Dendritic cell treated with granulocyte-macrophage colony-stimulating factor and Interleukin-4, amounts not matched to agents 40 ng/mL and 50 ng/mL, for 4 days (primary cell): Measurements from ENCODE around the gene SYT1.
"Not testable (repeated sequence)": the region's sequence is repeated elsewhere in the genome, so short reads cannot be mapped to it uniquely, and the experiment has no call there.

ENCODE experiments used
- H3K27ac Mint-ChIP-seq: one replicate; pipeline ENCODE4 v1.8.0; 2022; ENCODE audit warnings: mild to moderate bottlenecking, mixed read lengths
- H3K27me3 Mint-ChIP-seq: one replicate; pipeline ENCODE4 v1.8.0; 2022; ENCODE audit warnings: mild to moderate bottlenecking, mixed read lengths
- H3K36me3 Mint-ChIP-seq: one replicate; pipeline ENCODE4 v1.8.0; 2022; ENCODE audit warnings: low read depth, mixed read lengths
- H3K4me1 Mint-ChIP-seq: one replicate; pipeline ENCODE4 v1.8.0; 2022; ENCODE audit warnings: low read depth, mixed read lengths
- H3K4me3 Mint-ChIP-seq: one replicate; pipeline ENCODE4 v1.8.0; 2022; ENCODE audit warnings: mild to moderate bottlenecking, moderate library complexity, mixed read lengths
- H3K9me3 Mint-ChIP-seq: one replicate; pipeline ENCODE4 v1.8.0; 2022; ENCODE audit warnings: mixed read lengths
- intact Hi-C: fragments of 100-400 bp; cut with micrococcal nuclease; formaldehyde crosslinking; loops from one replicate; pipeline ENCODE4 v1.15.0; 2022

SYT1 gene

DNA sequence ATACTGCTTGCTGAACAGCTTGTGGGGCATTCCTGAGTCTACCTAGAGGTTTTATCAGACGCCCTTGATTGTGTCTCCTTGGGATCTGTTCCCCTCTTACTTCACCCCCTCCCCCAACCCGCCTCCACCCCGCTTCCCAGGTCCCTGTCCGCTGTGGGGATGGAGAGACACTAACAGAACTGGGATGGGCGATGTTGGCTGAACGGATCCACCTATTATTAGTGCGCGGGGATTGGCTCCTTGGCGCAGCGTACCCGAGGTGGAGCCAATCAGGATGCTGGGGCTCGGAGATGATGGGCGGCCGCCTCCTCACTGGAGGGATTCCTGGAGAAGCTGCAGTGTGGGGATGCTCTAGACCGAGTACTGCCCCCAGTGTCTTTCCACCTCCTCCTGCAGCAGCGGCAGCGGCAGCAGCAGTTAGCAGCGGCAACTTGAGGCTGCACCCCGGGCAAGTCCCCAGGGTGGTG lies at the start of gene SYT1:
SYT1 (plus strand) TSS at position 372 of the 467 bp plus-strand sequence.
- H3K9me3 Mint-ChIP-seq, result no peaks in the 10 kb centered on the region
- H3K4me1 Mint-ChIP-seq, result peaks cover 13% of the 10 kb centered on the region
- peak within 1 kb of the TSS; percentile 46 for H3K4me3 Mint-ChIP-seq
- no peaks in the 10 kb centered on the region for H3K36me3 Mint-ChIP-seq
- no peak within 1 kb of the TSS for H3K27ac Mint-ChIP-seq
- H3K27me3 Mint-ChIP-seq, result peaks cover 41% of the 10 kb centered on the region
- intact Hi-C loops, result no loop called here

DNA sequence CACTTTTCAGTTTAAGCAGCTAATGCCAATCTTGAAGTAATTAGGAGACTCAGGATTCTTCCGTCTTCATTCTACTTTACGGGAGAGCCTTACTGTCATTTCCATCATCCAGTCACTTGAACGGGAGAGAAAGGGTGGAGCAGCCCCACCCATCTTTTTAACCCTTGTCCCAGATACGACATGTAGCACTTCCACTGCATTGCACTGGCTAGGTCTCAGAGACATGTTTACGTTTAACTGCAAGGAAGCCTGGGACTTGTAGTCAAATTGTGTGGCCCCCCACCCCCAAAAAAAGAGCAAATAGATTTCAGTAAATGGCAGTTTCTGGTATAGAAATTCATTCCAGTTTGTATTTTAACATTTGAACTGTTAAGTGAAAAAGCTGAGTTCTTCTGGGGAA lies 46.1 kb upstream of the SYT1 start:
- no peaks in the 10 kb centered on the region for H3K9me3 Mint-ChIP-seq
- no peaks in the 10 kb centered on the region for H3K4me1 Mint-ChIP-seq
- H3K27me3 Mint-ChIP-seq, result no peaks in the 10 kb centered on the region
- intact Hi-C loops, result no loop called here
- no peaks in the 10 kb centered on the region for H3K36me3 Mint-ChIP-seq
- H3K4me3 Mint-ChIP-seq, result no peak overlapping the region
- no peak overlapping the region for H3K27ac Mint-ChIP-seq

DNA sequence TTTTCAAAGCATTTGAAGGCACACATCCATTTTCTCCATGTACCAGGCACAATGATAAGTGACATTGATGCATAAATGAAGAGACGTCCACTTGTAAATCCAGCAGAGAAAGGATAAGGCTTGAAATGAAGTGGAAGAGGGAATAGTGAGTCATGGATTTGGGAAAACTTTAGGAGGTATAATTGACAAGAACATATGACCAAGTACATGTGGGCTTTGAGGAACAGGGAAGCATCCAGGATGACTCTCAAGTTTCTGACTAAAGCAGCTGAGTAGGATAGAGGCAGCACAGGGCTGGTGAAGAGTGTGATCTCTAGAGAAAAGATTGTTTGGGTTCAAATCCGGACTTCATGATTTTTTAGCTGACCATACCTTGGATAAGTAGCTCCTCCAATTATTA lies 43.6 kb upstream of the SYT1 start:
- H3K4me3 Mint-ChIP-seq, result no peak overlapping the region
- H3K27ac Mint-ChIP-seq, result no peak overlapping the region
- no peaks in the 10 kb centered on the region for H3K9me3 Mint-ChIP-seq
- no peaks in the 10 kb centered on the region for H3K36me3 Mint-ChIP-seq
- no peaks in the 10 kb centered on the region for H3K4me1 Mint-ChIP-seq
- H3K27me3 Mint-ChIP-seq, result no peaks in the 10 kb centered on the region
- intact Hi-C loops, result no loop called here

DNA sequence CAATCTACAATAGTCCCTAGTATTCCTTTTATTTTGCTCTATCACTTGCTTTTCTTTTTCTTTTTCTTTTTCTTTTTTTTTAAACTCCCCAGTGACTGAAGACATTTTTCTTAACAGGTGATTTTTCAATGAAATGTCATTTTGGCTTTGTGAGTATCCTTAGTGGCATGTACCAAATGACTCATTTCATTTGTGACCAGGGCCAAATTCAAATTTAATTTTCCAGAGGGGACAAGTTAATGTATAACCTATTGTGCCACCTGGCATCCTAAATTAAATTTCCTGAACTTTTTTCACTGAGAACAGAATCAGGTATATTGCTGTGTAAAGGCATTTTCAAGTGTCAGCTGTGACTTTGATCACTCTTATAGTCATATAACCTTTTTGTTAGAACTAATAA lies 39.7 kb upstream of the SYT1 start:
- H3K27ac Mint-ChIP-seq, result no peak overlapping the region
- H3K4me1 Mint-ChIP-seq, result no peaks in the 10 kb centered on the region
- H3K36me3 Mint-ChIP-seq, result no peaks in the 10 kb centered on the region
- H3K4me3 Mint-ChIP-seq, result no peak overlapping the region
- intact Hi-C loops, result no loop called here
- H3K27me3 Mint-ChIP-seq, result no peaks in the 10 kb centered on the region
- no peaks in the 10 kb centered on the region for H3K9me3 Mint-ChIP-seq

DNA sequence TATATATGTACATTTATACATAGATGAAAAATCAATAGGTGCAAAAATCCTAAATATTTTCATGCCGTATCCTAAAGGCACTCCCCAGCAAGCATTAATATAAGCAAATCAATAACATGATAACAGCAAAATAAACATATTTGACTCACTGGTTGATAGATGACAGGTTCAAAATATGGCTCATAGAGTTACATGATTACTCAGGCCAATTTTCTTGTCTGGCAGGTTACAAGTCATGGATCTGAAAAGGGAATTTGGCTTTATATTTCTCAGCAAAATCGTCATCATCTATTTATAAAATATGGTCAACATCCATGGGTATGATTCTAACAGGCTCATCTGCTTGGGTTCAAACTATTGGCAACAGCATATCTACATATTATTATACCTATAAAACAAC lies 34.9 kb upstream of the SYT1 start:
- H3K9me3 Mint-ChIP-seq, result no peaks in the 10 kb centered on the region
- intact Hi-C loops, result no loop called here
- no peaks in the 10 kb centered on the region for H3K36me3 Mint-ChIP-seq
- no peak overlapping the region for H3K4me3 Mint-ChIP-seq
- no peak overlapping the region for H3K27ac Mint-ChIP-seq
- H3K4me1 Mint-ChIP-seq, result no peaks in the 10 kb centered on the region
- no peaks in the 10 kb centered on the region for H3K27me3 Mint-ChIP-seq

DNA sequence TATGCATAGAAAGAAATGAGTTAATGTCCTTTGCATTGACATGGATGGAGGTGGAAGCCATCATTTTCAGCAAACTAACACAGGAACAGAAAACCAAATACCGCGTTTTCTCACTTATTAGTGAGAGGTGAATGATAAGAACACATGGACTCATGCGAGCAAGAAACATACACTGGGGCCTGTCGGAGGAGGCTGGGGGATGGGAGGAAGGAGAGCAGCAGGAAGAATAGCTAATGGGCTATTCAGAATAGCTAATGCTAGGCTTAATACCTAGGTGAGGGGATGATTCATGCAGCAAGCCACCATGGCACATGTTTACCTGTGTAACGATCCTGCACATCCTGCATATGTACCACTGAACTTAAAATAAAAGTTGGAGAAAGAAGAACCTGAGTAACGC lies 29.1 kb upstream of the SYT1 start:
- intact Hi-C loops, result no loop called here
- Mint-ChIP-seq H3K27ac (no peak overlapping the region), H3K36me3 (no peaks in the 10 kb centered on the region)

DNA sequence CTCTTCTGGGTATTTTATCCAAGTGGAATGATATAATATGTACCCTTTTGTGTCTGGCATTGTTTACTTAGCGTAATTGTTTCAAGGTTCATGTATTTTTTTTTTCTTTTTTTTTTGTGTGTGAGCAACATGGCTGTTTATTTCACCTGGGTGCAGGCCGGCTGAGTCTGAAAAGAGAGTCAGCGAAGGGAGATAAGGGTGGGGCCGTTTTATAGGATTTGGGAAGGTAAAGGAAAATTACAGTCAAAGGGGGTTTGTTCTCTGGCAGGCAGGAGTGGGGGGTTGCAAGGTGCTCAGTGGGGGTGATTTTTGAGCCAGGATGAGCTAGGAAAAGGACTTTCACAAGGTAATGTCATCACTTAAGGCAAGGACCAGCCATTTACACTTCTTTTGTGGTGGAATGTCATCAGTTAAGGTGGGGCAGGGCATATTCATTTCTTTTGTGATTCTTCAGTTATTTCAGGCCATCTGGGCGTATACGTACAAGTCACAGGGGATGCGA lies 24.0 kb upstream of the SYT1 start:
- intact Hi-C loops, result not testable (repeated sequence)

More for the DNA sequence above, 29.1 kb upstream of the SYT1 start:
- H3K9me3 Mint-ChIP-seq, result no peaks in the 10 kb centered on the region
- no peaks in the 10 kb centered on the region for H3K27me3 Mint-ChIP-seq
- no peaks in the 10 kb centered on the region for H3K4me1 Mint-ChIP-seq
- H3K4me3 Mint-ChIP-seq, result no peak overlapping the region

DNA sequence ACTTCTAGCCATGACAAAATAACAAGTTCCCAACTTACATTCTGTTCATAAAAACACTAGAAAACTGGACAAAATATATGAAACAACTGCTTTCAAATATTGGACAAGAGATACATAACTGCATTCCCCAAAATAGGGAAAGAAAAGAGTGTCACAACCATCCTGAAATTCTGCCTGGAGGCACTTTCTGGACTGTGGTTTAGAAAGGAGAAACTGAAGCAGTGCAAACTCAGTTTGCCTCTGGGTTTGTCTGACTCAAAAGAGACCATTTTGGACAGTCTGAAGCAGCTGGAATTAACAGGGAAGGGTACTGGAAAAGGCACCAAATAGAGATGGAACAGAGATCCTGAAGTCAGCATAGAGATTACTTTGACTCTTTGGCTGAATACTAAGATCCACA lies 11.3 kb upstream of the SYT1 start:
- no peaks in the 10 kb centered on the region for H3K4me1 Mint-ChIP-seq
- no peak overlapping the region for H3K4me3 Mint-ChIP-seq
- no peaks in the 10 kb centered on the region for H3K27me3 Mint-ChIP-seq
- no peak overlapping the region for H3K27ac Mint-ChIP-seq
- H3K9me3 Mint-ChIP-seq, result no peaks in the 10 kb centered on the region
- intact Hi-C loops, result no loop called here
- no peaks in the 10 kb centered on the region for H3K36me3 Mint-ChIP-seq

More for the DNA sequence above, 24.0 kb upstream of the SYT1 start:
- not testable (repeated sequence) for H3K9me3 Mint-ChIP-seq, H3K36me3 Mint-ChIP-seq, H3K4me3 Mint-ChIP-seq, H3K27me3 Mint-ChIP-seq, H3K4me1 Mint-ChIP-seq, H3K27ac Mint-ChIP-seq

DNA sequence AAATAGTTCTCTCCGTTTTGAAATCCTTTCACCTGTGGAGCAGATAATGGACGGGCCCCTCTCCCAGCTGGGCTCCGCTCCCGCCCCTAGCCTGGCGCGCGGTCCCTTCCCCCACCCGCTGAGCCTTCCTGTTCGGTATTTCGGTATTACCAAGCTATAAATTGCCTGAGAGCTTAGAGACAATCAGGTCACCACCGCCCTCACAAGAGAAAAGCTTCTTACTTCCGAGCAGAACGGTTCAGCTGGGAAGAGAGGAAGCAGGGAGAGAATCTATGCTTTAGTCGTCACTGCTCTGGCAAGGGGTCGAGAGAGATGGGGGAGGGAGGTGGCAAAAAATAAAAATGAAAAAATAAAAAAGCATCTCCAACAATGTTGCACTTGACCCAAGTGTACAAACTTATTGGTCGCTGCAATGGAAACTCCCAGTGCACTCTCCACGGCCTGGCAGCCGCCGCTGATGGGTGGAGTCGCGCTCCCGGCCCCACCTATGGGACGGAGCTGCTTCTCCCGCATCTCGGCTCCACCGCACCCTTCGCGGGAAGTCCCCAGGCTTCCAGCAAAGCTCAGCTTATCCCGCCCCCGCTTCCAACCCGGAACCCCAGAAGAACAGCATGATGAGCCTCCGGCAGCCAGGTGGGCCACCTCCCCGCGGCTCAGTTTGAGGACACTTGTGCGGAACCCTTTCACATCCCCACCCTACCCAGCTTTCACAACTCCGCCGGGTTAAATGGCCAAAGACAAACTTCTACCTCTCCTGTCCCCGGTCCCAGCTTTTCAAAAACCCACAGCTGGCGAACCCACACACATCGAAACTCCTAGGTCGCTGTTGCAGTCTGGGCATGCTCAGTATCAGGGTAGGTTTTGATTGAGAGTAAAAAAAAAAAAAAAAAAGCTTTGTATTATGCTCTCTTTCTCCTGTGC lies 832 bp upstream of the SYT1 start:
- Mint-ChIP-seq H3K4me3 (peak overlapping the region; percentile 46), H3K27me3 (peaks cover 41% of the 10 kb centered on the region), H3K36me3 (no peaks in the 10 kb centered on the region), H3K27ac (no peak overlapping the region), H3K9me3 (no peaks in the 10 kb centered on the region), H3K4me1 (peaks cover 13% of the 10 kb centered on the region)
- intact Hi-C loops, result no loop called here

DNA sequence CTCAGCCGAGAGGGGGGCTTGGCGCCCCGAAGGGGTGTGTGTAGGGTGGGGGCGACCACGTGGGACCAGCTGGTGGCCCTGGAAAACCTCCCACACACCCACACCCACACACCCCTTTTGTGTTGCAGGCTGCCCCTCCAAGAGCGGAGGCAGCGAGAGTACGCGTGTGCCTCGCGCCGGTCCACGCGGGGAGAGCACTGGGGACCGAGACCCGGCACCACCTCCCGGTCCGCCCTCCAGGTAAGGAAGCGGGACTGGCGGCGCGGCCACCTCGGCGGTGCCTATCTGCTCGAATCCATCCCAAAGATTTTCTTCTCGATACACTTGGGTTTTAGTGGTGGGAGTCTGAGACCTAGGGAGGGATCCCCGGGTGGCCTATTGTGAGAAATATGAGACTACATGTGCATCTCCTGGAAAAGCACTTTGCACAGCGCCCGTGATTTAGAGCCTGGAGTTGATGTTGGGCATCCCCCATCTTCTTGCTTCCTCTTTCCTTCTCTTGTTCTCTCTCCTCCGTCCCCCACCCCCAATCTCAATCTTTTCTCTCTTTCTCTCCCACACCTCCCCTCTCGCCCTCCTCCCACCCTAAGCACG lies 393 bp downstream of the SYT1 start:
- Mint-ChIP-seq H3K36me3 (no peaks in the 10 kb centered on the region), H3K27me3 (peaks cover 41% of the 10 kb centered on the region), H3K4me3 (no peak overlapping the region), H3K4me1 (peaks cover 13% of the 10 kb centered on the region), H3K27ac (no peak overlapping the region), H3K9me3 (no peaks in the 10 kb centered on the region)
- intact Hi-C loops, result no loop called here

DNA sequence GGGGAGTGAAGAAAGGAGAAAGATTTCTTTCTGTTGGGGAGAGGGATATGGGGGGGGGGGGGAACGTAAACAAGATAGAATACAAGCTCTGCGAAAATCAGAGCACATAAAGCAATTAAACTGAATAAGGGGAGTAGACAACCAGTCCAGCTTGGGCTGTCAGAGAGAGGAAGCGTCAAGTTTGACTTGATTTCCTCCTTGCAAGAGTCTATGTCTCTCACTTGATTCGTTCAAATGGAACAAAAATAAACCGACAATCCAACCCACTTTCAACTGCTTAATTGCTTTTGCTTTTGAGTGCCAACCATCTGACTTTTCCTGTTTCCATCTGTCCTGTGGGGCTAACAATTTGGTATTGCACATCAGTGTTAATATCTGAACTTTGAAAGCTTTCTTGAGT lies 942 bp downstream of the SYT1 start:
- Mint-ChIP-seq H3K9me3 (no peaks in the 10 kb centered on the region), H3K27ac (no peak overlapping the region), H3K4me3 (no peak overlapping the region), H3K36me3 (no peaks in the 10 kb centered on the region), H3K27me3 (peaks cover 41% of the 10 kb centered on the region), H3K4me1 (peaks cover 13% of the 10 kb centered on the region)
- intact Hi-C loops, result no loop called here

DNA sequence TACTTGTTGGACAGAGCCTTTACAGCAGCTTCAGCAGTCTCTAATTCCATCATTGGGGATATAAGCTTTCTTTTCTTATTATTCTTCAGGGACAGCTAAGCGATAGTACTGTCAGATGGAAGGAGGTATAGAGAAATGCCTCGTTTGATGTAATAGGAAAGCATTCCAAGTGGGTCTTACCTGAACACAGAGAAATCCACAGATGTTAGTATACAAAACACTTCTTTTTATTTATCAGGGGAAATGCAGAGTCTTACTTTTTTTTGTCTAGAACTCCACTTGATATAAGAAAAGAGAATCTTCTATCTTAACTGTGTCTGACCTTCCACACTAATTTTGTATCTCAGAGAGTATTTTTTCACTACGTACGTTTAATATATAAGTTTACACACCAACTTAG lies 1.9 kb downstream of the SYT1 start:
- no peaks in the 10 kb centered on the region for H3K9me3 Mint-ChIP-seq
- peaks cover 39% of the 10 kb centered on the region for H3K27me3 Mint-ChIP-seq
- H3K4me3 Mint-ChIP-seq, result no peak overlapping the region
- H3K36me3 Mint-ChIP-seq, result no peaks in the 10 kb centered on the region
- no peak overlapping the region for H3K27ac Mint-ChIP-seq
- intact Hi-C loops, result no loop called here
- H3K4me1 Mint-ChIP-seq, result peaks cover 13% of the 10 kb centered on the region

DNA sequence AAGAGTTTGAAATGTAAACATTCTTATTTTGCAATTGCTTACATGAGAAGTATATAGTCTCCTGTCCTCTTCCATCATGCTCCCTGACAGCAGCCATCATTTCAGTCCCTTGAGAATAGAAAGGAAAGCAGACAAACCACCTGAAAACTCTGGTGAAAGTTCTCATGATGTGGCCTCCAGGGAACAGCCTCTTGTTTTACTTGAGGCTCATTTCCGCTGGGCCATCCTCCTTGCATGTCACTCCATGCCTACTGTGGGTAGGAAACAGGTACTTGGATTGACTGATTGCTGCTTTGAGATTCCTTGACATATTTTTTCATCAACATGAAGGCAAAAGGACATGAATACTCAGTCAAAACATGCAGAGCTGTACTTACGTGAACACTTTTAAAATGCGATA lies 6.0 kb downstream of the SYT1 start:
- no peak overlapping the region for H3K27ac Mint-ChIP-seq

DNA sequence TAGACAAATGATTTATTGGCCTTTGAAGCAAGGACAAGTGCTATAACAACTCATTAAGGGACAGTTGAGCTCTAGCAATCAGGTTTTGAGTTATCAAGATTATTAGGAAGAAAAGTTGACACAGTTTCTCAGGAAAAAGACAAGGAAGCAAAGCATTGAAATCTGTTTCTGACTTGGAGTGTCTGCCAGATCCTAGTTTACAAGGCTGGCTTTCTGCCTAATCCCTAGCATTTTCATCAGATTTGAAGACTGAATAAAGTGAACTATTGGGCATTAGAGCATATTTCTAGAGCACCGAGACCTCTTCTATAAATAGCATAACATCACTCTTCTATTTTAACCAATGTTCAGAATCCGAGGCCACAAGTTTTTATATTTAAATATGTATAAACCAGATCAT lies 7.0 kb downstream of the SYT1 start:
- intact Hi-C loops, result no loop called here
- Mint-ChIP-seq H3K27me3 (peaks cover 3% of the 10 kb centered on the region), H3K4me1 (no peaks in the 10 kb centered on the region), H3K27ac (no peak overlapping the region), H3K36me3 (no peaks in the 10 kb centered on the region), H3K9me3 (no peaks in the 10 kb centered on the region), H3K4me3 (no peak overlapping the region)

More for the DNA sequence above, 6.0 kb downstream of the SYT1 start:
- intact Hi-C loops, result no loop called here
- Mint-ChIP-seq H3K36me3 (no peaks in the 10 kb centered on the region), H3K27me3 (peaks cover 8% of the 10 kb centered on the region), H3K9me3 (no peaks in the 10 kb centered on the region), H3K4me3 (no peak overlapping the region), H3K4me1 (no peaks in the 10 kb centered on the region)
